Neural cell (in vitro differentiated cells): Measurements from ENCODE around the gene PDE3A.

Experiments used
- POLR2AphosphoS5 ChIP-seq: IDR thresholded peaks from 2 replicates; pipeline ENCODE4 v1.6.1; 2012
- TF ChIP-seq, protein P1 (sequence below): IDR thresholded peaks from 2 replicates; pipeline ENCODE4 v1.6.1; 2012; ENCODE audit warnings: borderline replicate concordance
- TF ChIP-seq, protein P2 (sequence below): fragments of 450-650 bp; IDR thresholded peaks from 2 replicates; pipeline ENCODE4 v1.5.1; 2014; ENCODE audit warnings: antibody characterized with exemption, mild to moderate bottlenecking, moderate library complexity; ENCODE audit not compliant: poor library complexity, severe bottlenecking

DNA sequence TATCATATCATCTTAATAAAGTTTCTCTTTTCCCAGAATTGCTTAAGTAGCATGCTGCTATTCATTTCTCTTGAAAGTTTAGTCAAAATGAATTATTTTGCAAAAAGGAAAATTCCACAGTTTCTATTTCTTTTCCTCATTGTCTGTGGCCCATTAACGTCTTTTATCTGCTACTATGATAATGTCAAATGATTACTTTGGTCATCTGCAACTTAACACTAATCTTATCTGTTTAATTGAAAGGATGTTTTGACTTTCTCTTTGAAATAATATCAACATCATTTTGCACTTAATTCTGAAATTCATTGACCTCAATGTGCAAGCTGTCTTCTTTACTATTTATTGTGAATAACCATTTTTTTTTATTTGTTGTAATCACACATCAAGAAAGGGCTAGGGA, 180.3 kb downstream of the PDE3A start:
- TF ChIP-seq, protein P1, sequence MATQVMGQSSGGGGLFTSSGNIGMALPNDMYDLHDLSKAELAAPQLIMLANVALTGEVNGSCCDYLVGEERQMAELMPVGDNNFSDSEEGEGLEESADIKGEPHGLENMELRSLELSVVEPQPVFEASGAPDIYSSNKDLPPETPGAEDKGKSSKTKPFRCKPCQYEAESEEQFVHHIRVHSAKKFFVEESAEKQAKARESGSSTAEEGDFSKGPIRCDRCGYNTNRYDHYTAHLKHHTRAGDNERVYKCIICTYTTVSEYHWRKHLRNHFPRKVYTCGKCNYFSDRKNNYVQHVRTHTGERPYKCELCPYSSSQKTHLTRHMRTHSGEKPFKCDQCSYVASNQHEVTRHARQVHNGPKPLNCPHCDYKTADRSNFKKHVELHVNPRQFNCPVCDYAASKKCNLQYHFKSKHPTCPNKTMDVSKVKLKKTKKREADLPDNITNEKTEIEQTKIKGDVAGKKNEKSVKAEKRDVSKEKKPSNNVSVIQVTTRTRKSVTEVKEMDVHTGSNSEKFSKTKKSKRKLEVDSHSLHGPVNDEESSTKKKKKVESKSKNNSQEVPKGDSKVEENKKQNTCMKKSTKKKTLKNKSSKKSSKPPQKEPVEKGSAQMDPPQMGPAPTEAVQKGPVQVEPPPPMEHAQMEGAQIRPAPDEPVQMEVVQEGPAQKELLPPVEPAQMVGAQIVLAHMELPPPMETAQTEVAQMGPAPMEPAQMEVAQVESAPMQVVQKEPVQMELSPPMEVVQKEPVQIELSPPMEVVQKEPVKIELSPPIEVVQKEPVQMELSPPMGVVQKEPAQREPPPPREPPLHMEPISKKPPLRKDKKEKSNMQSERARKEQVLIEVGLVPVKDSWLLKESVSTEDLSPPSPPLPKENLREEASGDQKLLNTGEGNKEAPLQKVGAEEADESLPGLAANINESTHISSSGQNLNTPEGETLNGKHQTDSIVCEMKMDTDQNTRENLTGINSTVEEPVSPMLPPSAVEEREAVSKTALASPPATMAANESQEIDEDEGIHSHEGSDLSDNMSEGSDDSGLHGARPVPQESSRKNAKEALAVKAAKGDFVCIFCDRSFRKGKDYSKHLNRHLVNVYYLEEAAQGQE: no peak
- TF ChIP-seq POLR2AphosphoS5: no peak
- TF ChIP-seq, protein P2, sequence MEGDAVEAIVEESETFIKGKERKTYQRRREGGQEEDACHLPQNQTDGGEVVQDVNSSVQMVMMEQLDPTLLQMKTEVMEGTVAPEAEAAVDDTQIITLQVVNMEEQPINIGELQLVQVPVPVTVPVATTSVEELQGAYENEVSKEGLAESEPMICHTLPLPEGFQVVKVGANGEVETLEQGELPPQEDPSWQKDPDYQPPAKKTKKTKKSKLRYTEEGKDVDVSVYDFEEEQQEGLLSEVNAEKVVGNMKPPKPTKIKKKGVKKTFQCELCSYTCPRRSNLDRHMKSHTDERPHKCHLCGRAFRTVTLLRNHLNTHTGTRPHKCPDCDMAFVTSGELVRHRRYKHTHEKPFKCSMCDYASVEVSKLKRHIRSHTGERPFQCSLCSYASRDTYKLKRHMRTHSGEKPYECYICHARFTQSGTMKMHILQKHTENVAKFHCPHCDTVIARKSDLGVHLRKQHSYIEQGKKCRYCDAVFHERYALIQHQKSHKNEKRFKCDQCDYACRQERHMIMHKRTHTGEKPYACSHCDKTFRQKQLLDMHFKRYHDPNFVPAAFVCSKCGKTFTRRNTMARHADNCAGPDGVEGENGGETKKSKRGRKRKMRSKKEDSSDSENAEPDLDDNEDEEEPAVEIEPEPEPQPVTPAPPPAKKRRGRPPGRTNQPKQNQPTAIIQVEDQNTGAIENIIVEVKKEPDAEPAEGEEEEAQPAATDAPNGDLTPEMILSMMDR: no peak
